Adrenal gland (tissue), 12 donors: ENCODE measurements around the gene HSD17B12. TPM values are rescaled to one million over a fixed set of nuclear protein-coding genes. Genes with fewer than 3 reads are reported as not detected.
"Not testable (repeated sequence)": the region's sequence is repeated elsewhere in the genome, so short reads cannot be mapped to it uniquely, and the experiment has no call there.

Experiments
- DNase-seq, 7 donors: peaks; one replicate each; pipeline ENCODE4 v3.0.0-alpha.2; 2019 to 2020
- H3K27ac ChIP-seq, 5 donors: fragments of 200-600 bp; sonication (generic) in 4 of 5; 1 replicate in 3 of 5; 2 replicates in 2 of 5; pipeline versions ENCODE4 v1.5.1 to v1.8.0; 2016 to 2020; ENCODE audit warnings: mild to moderate bottlenecking in 1 of 5
- H3K27me3 ChIP-seq: fragments of 200-600 bp; 2 replicates; pipeline ENCODE4 v1.8.0; 2021
- H3K36me3 ChIP-seq, 2 donors: fragments of 200-600 bp; replicated peaks in 1 of 2; 1 replicate in 1 of 2; 2 replicates in 1 of 2; pipeline versions ENCODE4 v1.5.1 to v1.8.0; 2018 to 2022
- H3K4me1 ChIP-seq, 2 donors: fragments of 200-600 bp; replicated peaks in 1 of 2; 1 replicate in 1 of 2; 2 replicates in 1 of 2; pipeline versions ENCODE4 v1.5.1 to v1.8.0; 2018 to 2021
- H3K4me3 ChIP-seq, 4 donors: fragments of 200-600 bp; sonication (generic) in 3 of 4; one replicate each; pipeline ENCODE4 v1.5.1; 2016 to 2018
- H3K9me3 ChIP-seq, 3 donors: fragments of 200-600 bp; sonication (generic) in 1 of 3; replicated peaks in 1 of 3; 1 replicate in 2 of 3; 2 replicates in 1 of 3; pipeline versions ENCODE4 v1.5.1 to v1.8.0; 2016 to 2021
- POLR2A ChIP-seq, 2 donors: fragments of 450-650 bp; IDR thresholded peaks; one replicate each; pipeline ENCODE4 v1.6.1; 2017; ENCODE audit warnings: antibody characterized with exemption in 2 of 2, mild to moderate bottlenecking in 2 of 2, moderate library complexity in 1 of 2
- WGBS, 4 donors: extraction: QIAGEN DNeasy Blood & Tissue Kit in 2 of 4; methylation state at CpG; one replicate each; pipeline versions ENCODE4 v1.1.5 to v1.1.7; 2013 to 2017; 5-methylcytosine and 5-hydroxymethylcytosine counted together
- intact Hi-C, 2 donors: fragments of 100-400 bp; cut with DNase I; formaldehyde crosslinking; loops; one replicate each; pipeline versions ENCODE4 v1.14.1 to v1.15.0; 2022 to 2023
- polyA plus RNA-seq, 3 donors: library from polyadenylated mRNA; stranded (reverse); fragments of 200-250 nt in 2 of 3; fragments of 350-450 nt in 1 of 3; fragmentation: Illumina TruSeq in 1 of 3; extraction: RNeasy Lipid Tissue Mini Kit (QIAGEN cat#74804) in 1 of 3; gene quantifications; one replicate each; pipeline ENCODE4 v1.2.3, GENCODE V29; 2013 to 2014
- total RNA-seq, 9 donors: library from RNA; depleted of rRNA in 4 of 9; stranded (reverse); fragments of >200 nt in 4 of 9; fragments of 120-200 nt in 1 of 9; fragmentation: NEBNext Ultra II Directional in 1 of 9; extraction: Animal tissue kit (Norgen Biotek cat#: 25700) in 1 of 9; gene quantifications; one replicate each; pipeline versions ENCODE4 v1.1.0 to v1.2.4, GENCODE V29; 2013 to 2023
- TF ChIP-seq, protein P1 (sequence below), 6 experiments: fragments of 450-650 bp in 4 of 6; fragments of 200-600 bp in 2 of 6; sonication (generic) in 1 of 6; IDR thresholded peaks; 1 replicate in 5 of 6; 2 replicates in 1 of 6; pipeline versions ENCODE4 v1.5.1 to v1.8.0; 2016 to 2021; ENCODE audit warnings: antibody characterized with exemption in 6 of 6, mild to moderate bottlenecking in 2 of 6, moderate library complexity in 1 of 6
- donor health status: healthy with polysubstance abuse.
- donor health status: Bipolar disorder and iron deficiency.
- donor health status: DM: yes; HTN: yes; CAD: no.
- donor health status: DM: no; HTN: no; CAD: no.
- donor health status: DM: no; HTN: no; CAD: no.
- donor health status: DM: yes; HTN: yes; CAD: no.

HSD17B12 gene
- total and polyA plus RNA-seq, 12 donors: 37.1 to 342 (median 94.6) TPM

DNA sequence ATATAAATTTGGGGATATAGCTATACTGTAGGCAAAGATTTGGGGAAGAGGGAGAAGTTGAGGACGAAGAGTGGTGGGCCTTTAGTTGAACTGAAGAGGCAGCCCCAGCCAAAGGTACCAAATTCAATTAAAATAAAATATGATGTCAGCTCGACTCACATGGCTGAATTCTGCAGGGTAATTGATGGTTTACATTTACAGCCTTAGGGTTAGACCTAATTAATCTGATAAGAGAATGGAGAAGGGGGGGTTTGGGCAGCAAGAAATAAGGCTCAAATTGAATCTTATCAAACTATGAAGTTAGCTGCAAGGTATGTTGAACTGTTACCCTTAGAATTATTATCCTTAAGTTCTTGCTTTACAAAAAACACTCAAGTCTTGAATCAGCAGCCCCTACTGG, 3.6 kb upstream of the HSD17B12 start:
- Histone ChIP-seq H3K4me3 (no peak overlapping the region), H3K27ac (no peak overlapping the region), H3K4me1 (peaks cover 5 to 8% of the 10 kb centered on the region in 2 donors), H3K36me3 (no peaks in the 10 kb centered on the region), H3K9me3 (peaks cover 0 to 4% (median 0%) of the 10 kb centered on the region in 3 donors), H3K27me3 (no peaks in the 10 kb centered on the region)
- no peak for DNase-seq
- intact Hi-C loops: no loop called here
- WGBS, 4 donors: 44 to 53% (median 49%) methylated on average over 2 of the region's 2 CpGs
- TF ChIP-seq, protein P1, sequence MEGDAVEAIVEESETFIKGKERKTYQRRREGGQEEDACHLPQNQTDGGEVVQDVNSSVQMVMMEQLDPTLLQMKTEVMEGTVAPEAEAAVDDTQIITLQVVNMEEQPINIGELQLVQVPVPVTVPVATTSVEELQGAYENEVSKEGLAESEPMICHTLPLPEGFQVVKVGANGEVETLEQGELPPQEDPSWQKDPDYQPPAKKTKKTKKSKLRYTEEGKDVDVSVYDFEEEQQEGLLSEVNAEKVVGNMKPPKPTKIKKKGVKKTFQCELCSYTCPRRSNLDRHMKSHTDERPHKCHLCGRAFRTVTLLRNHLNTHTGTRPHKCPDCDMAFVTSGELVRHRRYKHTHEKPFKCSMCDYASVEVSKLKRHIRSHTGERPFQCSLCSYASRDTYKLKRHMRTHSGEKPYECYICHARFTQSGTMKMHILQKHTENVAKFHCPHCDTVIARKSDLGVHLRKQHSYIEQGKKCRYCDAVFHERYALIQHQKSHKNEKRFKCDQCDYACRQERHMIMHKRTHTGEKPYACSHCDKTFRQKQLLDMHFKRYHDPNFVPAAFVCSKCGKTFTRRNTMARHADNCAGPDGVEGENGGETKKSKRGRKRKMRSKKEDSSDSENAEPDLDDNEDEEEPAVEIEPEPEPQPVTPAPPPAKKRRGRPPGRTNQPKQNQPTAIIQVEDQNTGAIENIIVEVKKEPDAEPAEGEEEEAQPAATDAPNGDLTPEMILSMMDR (IDR thresholded peaks at IDR 0.05): no peak
- no peak for TF ChIP-seq POLR2A (IDR thresholded peaks at IDR 0.05)

DNA sequence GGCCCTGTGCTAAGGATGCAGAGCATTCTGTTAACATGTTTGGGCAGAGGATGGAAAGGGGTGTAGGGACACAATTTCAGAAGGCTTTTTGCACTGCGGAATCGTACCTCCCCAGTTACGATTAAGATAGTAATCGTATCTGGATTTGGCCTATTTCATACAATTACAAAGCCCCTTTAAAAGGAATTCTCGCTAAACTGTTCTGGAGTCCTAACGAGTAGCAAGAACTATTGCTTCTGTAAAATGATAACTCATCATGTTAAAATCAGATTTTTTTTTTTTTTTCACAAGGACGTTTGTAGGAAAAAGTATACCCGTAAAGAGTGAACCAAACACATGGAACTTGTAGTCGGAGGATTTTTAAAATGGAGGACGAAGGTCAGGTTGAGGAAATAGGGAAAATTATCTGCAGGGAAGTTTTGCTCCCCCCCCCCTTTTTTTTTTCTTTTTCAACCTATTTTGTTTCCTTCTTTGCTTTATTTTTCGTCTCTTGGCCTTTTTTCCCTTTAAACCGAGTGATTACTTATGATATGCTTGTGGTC, 934 bp downstream of the HSD17B12 start:
- no peak for TF ChIP-seq POLR2A (IDR thresholded peaks at IDR 0.05)
- TF ChIP-seq, protein P1 (IDR thresholded peaks at IDR 0.05): no peak
- Histone ChIP-seq H3K4me1 (peaks cover 8 to 37% of the 10 kb centered on the region in 2 donors), H3K36me3 (peaks cover 0 to 8% of the 10 kb centered on the region in 2 donors), H3K9me3 (no peaks in the 10 kb centered on the region), H3K4me3 (peak overlapping the region; percentile 57 to 93 (median 78)), H3K27ac (peak overlapping the region; percentile 87 to 98 (median 95)), H3K27me3 (no peaks in the 10 kb centered on the region)
- no peak for DNase-seq
- intact Hi-C loops: no loop called here
- 5 to 8% (median 7%) methylated on average over 12 of the region's 12 CpGs for WGBS, 4 donors

DNA sequence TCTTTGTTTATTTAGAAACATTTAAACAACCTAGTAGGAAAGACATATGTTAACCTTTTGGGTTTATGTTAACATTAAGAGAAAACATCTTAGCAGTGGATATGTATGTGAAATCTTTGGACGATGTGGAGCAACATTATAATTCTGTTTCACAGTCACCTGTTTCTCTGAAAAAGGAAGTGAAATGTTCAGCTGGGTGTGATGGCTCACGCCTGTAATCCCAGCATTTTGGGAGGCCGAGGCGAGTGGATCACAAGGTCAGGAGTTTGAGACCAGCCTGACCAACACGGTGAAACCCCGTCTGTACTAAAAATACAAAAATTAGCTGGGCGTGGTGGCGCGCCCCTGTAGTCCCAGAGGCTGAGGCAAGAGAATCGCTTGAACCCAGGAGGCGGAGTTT, 1.5 kb downstream of the HSD17B12 start:
- H3K27ac ChIP-seq: peak overlapping the region in 1 of 5 donors; percentile 98
- WGBS, 4 donors: 82 to 91% (median 84%) methylated on average over 11 of the region's 11 CpGs
- H3K27me3 ChIP-seq, H3K9me3 ChIP-seq, DNase-seq, intact Hi-C loops, H3K36me3 ChIP-seq: not testable (repeated sequence)
- H3K4me1 ChIP-seq: peaks cover 8 to 43% of the 10 kb centered on the region in 2 donors
- peak overlapping the region in 1 of 4 donors; percentile 63 for H3K4me3 ChIP-seq

DNA sequence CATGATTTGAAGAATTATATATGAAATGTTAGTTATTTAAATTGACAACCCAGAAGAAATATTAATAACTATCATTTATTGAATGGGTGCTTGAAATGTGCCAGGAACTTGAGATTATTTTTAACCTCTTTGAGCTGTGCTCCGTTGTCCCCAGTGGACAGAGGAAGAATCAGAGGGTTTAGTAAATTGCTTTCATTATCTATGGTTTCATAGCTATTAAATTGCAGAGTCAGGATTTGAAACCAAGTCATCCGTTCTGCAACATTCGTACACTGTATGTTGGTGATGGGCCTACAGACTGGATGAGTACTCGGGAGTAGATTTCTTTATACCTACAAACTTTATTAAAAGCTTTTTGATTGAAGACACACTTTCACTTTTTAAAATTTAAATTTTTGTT, 4.9 kb downstream of the HSD17B12 start:
- Histone ChIP-seq H3K4me3 (no peak overlapping the region), H3K36me3 (peaks cover 0 to 8% of the 10 kb centered on the region in 2 donors), H3K27me3 (no peaks in the 10 kb centered on the region), H3K9me3 (no peaks in the 10 kb centered on the region), H3K27ac (no peak overlapping the region), H3K4me1 (peaks cover 8 to 47% of the 10 kb centered on the region in 2 donors)
- 73 to 84% (median 75%) methylated on average over 4 of the region's 4 CpGs for WGBS, 4 donors
- intact Hi-C loops: no loop called here
- DNase-seq: no peak
- TF ChIP-seq, protein P1 (IDR thresholded peaks at IDR 0.05): peak in 2 of 6 experiments; percentile 8 to 13
- no peak for TF ChIP-seq POLR2A (IDR thresholded peaks at IDR 0.05)

DNA sequence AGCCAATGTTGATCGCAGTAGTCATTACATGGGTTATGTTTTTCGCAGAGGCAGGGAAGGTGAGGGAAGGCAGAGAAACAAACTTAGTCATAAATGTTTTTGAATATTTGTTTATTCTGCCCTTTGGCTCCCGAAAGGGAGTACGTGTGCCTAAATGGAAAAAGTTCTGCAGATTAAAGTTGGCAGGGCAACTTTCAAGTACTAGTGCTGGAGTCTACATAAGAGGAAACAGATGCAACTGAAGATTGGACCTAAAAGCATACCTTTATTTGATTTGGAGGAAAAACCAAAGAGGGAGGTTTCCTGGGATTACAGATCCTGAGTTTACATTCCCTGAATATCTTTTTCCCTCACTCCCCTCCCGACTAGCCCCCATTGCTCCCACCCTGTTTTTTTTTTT, 5.7 kb downstream of the HSD17B12 start:
- DNase-seq: no peak
- no peaks in the 10 kb centered on the region for H3K27me3 ChIP-seq
- no peaks in the 10 kb centered on the region for H3K9me3 ChIP-seq
- intact Hi-C loops: no loop called here
- WGBS, 4 donors: 78 to 86% (median 81%) methylated on average over 5 of the region's 5 CpGs
- H3K36me3 ChIP-seq: peaks cover 0 to 8% of the 10 kb centered on the region in 2 donors
- peak overlapping the region in 1 of 5 donors; percentile 44 for H3K27ac ChIP-seq
- H3K4me3 ChIP-seq: no peak overlapping the region
- H3K4me1 ChIP-seq: peaks cover 8 to 51% of the 10 kb centered on the region in 2 donors
- no peak for TF ChIP-seq POLR2A (IDR thresholded peaks at IDR 0.05)
- TF ChIP-seq, protein P1 (IDR thresholded peaks at IDR 0.05): no peak
